AG10803 (cell line): Measurements from ENCODE around the gene SUPT5H.
A peak's percentile ranks its signal among the peaks of the same experiment; 100 is the strongest.

Source experiments
- DNase-seq: peaks from one replicate; pipeline ENCODE4 v3.0.0; 2010; ENCODE audit warnings: low read depth
- H3K4me3 ChIP-seq: 2 replicates; pipeline ENCODE4 v1.5.1; 2011; ENCODE audit warnings: mild to moderate bottlenecking, low read length, control low read depth
- TF ChIP-seq, protein P1 (sequence below): conservative IDR thresholded peaks from 2 replicates; pipeline ENCODE4 v1.5.1; 2011; ENCODE audit warnings: mild to moderate bottlenecking, low read length, control low read depth, inconsistent platforms

SUPT5H gene

GRCh38 chr19:39422020-39422419 lies 23.4 kb upstream of the SUPT5H start:
- H3K4me3 ChIP-seq, result no peak overlapping the region
- DNase-seq, result no peak
- TF ChIP-seq, protein P1, sequence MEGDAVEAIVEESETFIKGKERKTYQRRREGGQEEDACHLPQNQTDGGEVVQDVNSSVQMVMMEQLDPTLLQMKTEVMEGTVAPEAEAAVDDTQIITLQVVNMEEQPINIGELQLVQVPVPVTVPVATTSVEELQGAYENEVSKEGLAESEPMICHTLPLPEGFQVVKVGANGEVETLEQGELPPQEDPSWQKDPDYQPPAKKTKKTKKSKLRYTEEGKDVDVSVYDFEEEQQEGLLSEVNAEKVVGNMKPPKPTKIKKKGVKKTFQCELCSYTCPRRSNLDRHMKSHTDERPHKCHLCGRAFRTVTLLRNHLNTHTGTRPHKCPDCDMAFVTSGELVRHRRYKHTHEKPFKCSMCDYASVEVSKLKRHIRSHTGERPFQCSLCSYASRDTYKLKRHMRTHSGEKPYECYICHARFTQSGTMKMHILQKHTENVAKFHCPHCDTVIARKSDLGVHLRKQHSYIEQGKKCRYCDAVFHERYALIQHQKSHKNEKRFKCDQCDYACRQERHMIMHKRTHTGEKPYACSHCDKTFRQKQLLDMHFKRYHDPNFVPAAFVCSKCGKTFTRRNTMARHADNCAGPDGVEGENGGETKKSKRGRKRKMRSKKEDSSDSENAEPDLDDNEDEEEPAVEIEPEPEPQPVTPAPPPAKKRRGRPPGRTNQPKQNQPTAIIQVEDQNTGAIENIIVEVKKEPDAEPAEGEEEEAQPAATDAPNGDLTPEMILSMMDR, result no peak

GRCh38 chr19:39423258-39424086 lies 21.9 kb upstream of the SUPT5H start:
- H3K4me3 ChIP-seq, result no peak overlapping the region
- no peak for DNase-seq
- TF ChIP-seq, protein P1, result no peak

DNA sequence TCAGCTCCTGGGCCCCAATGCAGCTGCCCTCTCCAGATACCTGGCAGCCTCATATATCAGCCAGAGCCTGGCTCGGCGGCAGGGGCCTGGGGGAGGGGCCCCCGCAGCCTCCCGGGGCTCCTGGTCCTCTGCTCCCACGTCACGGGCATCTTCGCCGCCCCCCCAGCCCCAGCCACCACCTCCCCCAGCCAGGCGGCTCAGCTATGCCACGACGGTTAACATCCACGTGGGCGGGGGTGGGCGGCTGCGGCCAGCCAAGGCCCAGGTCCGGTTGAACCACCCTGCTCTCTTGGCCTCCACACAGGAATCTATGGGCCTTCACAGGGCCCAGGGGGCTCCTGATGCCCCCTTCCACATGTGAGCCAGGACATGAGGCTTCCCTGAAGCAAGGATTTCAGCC lies 20.4 kb upstream of the SUPT5H start:
- DNase-seq, result no peak
- H3K4me3 ChIP-seq, result no peak overlapping the region
- TF ChIP-seq, protein P1, result no peak

DNA sequence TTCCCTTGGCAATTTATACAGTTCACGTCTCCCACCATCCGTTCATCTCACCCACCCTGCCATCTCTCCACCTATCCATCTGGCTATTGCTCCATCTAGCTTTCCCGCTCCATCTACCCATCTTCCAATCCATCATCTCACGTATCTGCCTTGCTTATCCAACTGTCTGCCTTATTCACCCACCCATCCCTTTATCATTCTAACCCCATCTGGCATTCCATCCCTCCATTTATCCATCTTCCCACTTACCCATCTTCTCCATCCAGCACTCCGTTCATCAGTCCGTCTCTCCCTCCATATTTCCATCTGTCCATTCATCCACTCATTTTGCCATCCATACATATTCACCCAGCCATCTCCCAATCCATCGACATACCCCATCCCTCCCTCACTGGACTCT lies 19.6 kb upstream of the SUPT5H start:
- DNase-seq, result no peak
- TF ChIP-seq, protein P1, result no peak
- no peak overlapping the region for H3K4me3 ChIP-seq

GRCh38 chr19:39426170-39426569 lies 19.2 kb upstream of the SUPT5H start:
- TF ChIP-seq, protein P1, result no peak
- no peak overlapping the region for H3K4me3 ChIP-seq
- peak; percentile 20 for DNase-seq

- TF ChIP-seq, protein P1, result no peak
Observed at GRCh38 chr19:39427707-39428106, 17.7 kb upstream of the SUPT5H start.

More at GRCh38 chr19:39427707-39428106, 17.7 kb upstream of the SUPT5H start:
- no peak overlapping the region for H3K4me3 ChIP-seq
- no peak for DNase-seq
